BLaER1 treated with 17β-estradiol and CSF1 and Interleukin-3, amounts not matched to agents 10 nM and 100 nM (cell line): ENCODE results near the gene TOMM40.
A peak's percentile ranks its signal among the peaks of the same experiment; 100 is the strongest.
"Not testable (repeated sequence)": the region's sequence is repeated elsewhere in the genome, so short reads cannot be mapped to it uniquely, and the experiment has no call there.

Experiments
- H3K27ac ChIP-seq, 11 experiments: shearing (Covaris generic); formaldehyde crosslinking; 2 replicates each; pipeline ENCODE4 v1.8.1; 2022
- H3K27me3 ChIP-seq, 11 experiments: shearing (Covaris generic); formaldehyde crosslinking; 2 replicates each; pipeline ENCODE4 v1.8.1; 2022
- H3K36me3 ChIP-seq, 11 experiments: shearing (Covaris generic); formaldehyde crosslinking; 2 replicates each; pipeline ENCODE4 v1.8.1; 2022
- H3K4me1 ChIP-seq, 10 experiments: shearing (Covaris generic); formaldehyde crosslinking; 2 replicates each; pipeline ENCODE4 v1.8.1; 2022
- H3K4me2 ChIP-seq, 11 experiments: shearing (Covaris generic); formaldehyde crosslinking; 2 replicates each; pipeline ENCODE4 v1.8.1; 2022
- H3K4me3 ChIP-seq, 10 experiments: shearing (Covaris generic); formaldehyde crosslinking; 2 replicates each; pipeline ENCODE4 v1.8.1; 2022
- H3K9ac ChIP-seq, 11 experiments: shearing (Covaris generic); formaldehyde crosslinking; 2 replicates each; pipeline ENCODE4 v1.8.1; 2022
- H3K9me3 ChIP-seq, 11 experiments: shearing (Covaris generic); formaldehyde crosslinking; replicated peaks in 1 of 11; 2 replicates each; pipeline ENCODE4 v1.8.1; 2022
- H4K20me1 ChIP-seq, 11 experiments: shearing (Covaris generic); formaldehyde crosslinking; 2 replicates each; pipeline ENCODE4 v1.8.1; 2022
- Cebpa-rat ChIP-seq, 11 experiments: shearing (Covaris generic); IDR thresholded peaks; 2 replicates each; pipeline ENCODE4 v1.8.1; 2022

The TOMM40 gene

GRCh38 chr19:44875666-44876451, 15.2 kb upstream of the TOMM40 start:
- Histone ChIP-seq H3K4me1 (peaks cover 28 to 64% (median 47%) of the 10 kb centered on the region in 10 experiments), H4K20me1 (peaks cover 0 to 58% (median 3%) of the 10 kb centered on the region in 11 experiments; a peak in 10 of 22 replicates), H3K4me3 (no peak overlapping the region), H3K27ac (peak overlapping the region in 2 of 11 experiments; percentile 2 to 12; a peak in 3 of 22 replicates), H3K27me3 (no peaks in the 10 kb centered on the region), H3K4me2 (peak overlapping the region in 4 of 11 experiments; percentile 32 to 69 (median 67); a peak in 2 of 22 replicates), H3K9me3 (no peaks in the 10 kb centered on the region), H3K9ac (peak overlapping the region in 2 of 11 experiments; percentile 5 to 58; a peak in 3 of 22 replicates), H3K36me3 (peaks cover 73 to 98% (median 89%) of the 10 kb centered on the region in 11 experiments)
- no peak for TF ChIP-seq Cebpa-rat (IDR thresholded peaks at IDR 0.05)

- TF ChIP-seq Cebpa-rat (IDR thresholded peaks at IDR 0.05), result no peak
- H3K27ac ChIP-seq, result peak overlapping the region in 7 of 11 experiments; percentile 12 to 38 (median 25); a peak in 9 of 22 replicates
- H3K4me3 ChIP-seq, result no peak overlapping the region
- peaks cover 61 to 98% (median 77%) of the 10 kb centered on the region in 11 experiments for H3K36me3 ChIP-seq
- peaks cover 18 to 53% (median 46%) of the 10 kb centered on the region in 10 experiments for H3K4me1 ChIP-seq
- peak overlapping the region; percentile 16 to 69 (median 56) for H3K4me2 ChIP-seq
- no peaks in the 10 kb centered on the region for H3K27me3 ChIP-seq
- H3K9ac ChIP-seq, result peak overlapping the region in 9 of 11 experiments; percentile 5 to 58 (median 31); a peak in 15 of 22 replicates
- peaks cover 0 to 56% (median 0%) of the 10 kb centered on the region in 11 experiments; a peak in 9 of 22 replicates for H4K20me1 ChIP-seq
- no peaks in the 10 kb centered on the region for H3K9me3 ChIP-seq
Measured at GRCh38 chr19:44876930-44877535, 14.0 kb upstream of the TOMM40 start.

GRCh38 chr19:44878120-44878865, 12.8 kb upstream of the TOMM40 start:
- Histone ChIP-seq H3K9me3 (no peaks in the 10 kb centered on the region), H3K36me3 (peaks cover 53 to 98% (median 67%) of the 10 kb centered on the region in 11 experiments), H3K4me2 (peak overlapping the region in 2 of 11 experiments; percentile 35 to 47; a peak in 2 of 22 replicates), H3K27ac (peak overlapping the region in 2 of 11 experiments; percentile 17 to 36; a peak in 3 of 22 replicates), H3K4me3 (no peak overlapping the region), H3K4me1 (peaks cover 18 to 44% (median 35%) of the 10 kb centered on the region in 10 experiments), H3K9ac (peak overlapping the region in 4 of 11 experiments; percentile 13 to 50 (median 28); a peak in 2 of 22 replicates), H3K27me3 (no peaks in the 10 kb centered on the region), H4K20me1 (peaks cover 0 to 56% (median 0%) of the 10 kb centered on the region in 11 experiments; a peak in 8 of 22 replicates)
- TF ChIP-seq Cebpa-rat (IDR thresholded peaks at IDR 0.05), result no peak

GRCh38 chr19:44879309-44880065, 11.6 kb upstream of the TOMM40 start:
- no peak for TF ChIP-seq Cebpa-rat (IDR thresholded peaks at IDR 0.05)
- no peaks in the 10 kb centered on the region for H3K9me3 ChIP-seq
- H3K27me3 ChIP-seq, result no peaks in the 10 kb centered on the region
- no peak overlapping the region for H3K4me3 ChIP-seq
- peaks cover 18 to 41% (median 32%) of the 10 kb centered on the region in 10 experiments for H3K4me1 ChIP-seq
- H3K9ac ChIP-seq, result peak overlapping the region in 8 of 11 experiments; percentile 11 to 52 (median 28); a peak in 10 of 22 replicates
- peaks cover 0 to 51% (median 0%) of the 10 kb centered on the region in 11 experiments; a peak in 8 of 22 replicates for H4K20me1 ChIP-seq
- H3K4me2 ChIP-seq, result peak overlapping the region in 8 of 11 experiments; percentile 9 to 53 (median 40); a peak in 11 of 22 replicates
- H3K27ac ChIP-seq, result peak overlapping the region in 7 of 11 experiments; percentile 16 to 36 (median 24); a peak in 9 of 22 replicates
- peaks cover 50 to 98% (median 64%) of the 10 kb centered on the region in 11 experiments for H3K36me3 ChIP-seq

GRCh38 chr19:44882063-44882462, 9.0 kb upstream of the TOMM40 start:
- H3K4me2 ChIP-seq, result no peak overlapping the region
- no peak for TF ChIP-seq Cebpa-rat (IDR thresholded peaks at IDR 0.05)
- H4K20me1 ChIP-seq, result peaks cover 0 to 25% (median 0%) of the 10 kb centered on the region in 11 experiments; a peak in 7 of 22 replicates
- H3K4me3 ChIP-seq, result no peak overlapping the region
- H3K9ac ChIP-seq, result no peak overlapping the region
- no peaks in the 10 kb centered on the region for H3K27me3 ChIP-seq
- H3K27ac ChIP-seq, result no peak overlapping the region
- no peaks in the 10 kb centered on the region for H3K9me3 ChIP-seq
- H3K4me1 ChIP-seq, result peaks cover 6 to 24% (median 20%) of the 10 kb centered on the region in 10 experiments
- H3K36me3 ChIP-seq, result peaks cover 43 to 98% (median 61%) of the 10 kb centered on the region in 11 experiments

DNA sequence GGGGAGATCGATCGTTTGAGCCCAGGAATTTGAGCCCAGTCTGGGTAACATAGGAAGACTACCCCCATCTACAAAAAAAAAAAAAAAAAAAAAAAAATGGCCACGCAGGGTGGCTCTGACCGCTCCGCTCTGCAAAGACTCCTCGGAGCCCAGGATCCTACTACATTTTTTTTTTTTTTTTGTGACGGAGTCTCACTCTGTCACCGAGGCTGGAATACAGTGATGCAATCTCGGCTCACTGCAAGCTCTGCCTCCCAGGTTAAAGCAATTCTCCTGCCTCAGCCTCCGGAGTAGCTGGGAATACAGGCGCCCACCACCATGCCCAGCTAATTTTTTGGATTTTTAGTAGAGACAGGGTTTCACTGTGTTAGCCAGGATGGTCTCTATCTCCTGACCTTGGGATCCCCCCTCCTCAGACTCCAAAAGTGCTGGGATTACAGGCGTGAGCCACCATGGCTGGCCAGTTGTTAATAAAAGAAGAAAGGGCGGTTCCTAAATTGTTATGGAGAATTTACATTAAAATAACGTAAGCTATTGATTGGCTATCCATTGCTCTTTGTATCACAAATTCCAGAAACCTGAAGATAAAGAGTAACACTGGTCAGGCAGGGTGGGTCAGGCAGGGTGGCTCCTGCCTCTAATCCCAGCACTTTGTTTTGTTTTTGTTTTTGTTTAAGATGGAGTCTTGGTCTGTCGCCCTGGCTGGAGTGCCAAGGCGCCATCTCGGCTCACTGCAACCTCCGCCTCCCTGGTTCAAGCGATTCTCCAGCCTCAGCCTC, 8.2 kb upstream of the TOMM40 start:
- H3K4me3 ChIP-seq, H3K9me3 ChIP-seq, H3K27ac ChIP-seq, H3K4me2 ChIP-seq, H3K27me3 ChIP-seq, H3K9ac ChIP-seq: not testable (repeated sequence)
- Histone ChIP-seq H3K4me1 (peaks cover 0 to 18% (median 13%) of the 10 kb centered on the region in 10 experiments; a peak in 13 of 20 replicates), H4K20me1 (peaks cover 0 to 18% (median 0%) of the 10 kb centered on the region in 11 experiments; a peak in 4 of 22 replicates), H3K36me3 (peaks cover 41 to 98% (median 61%) of the 10 kb centered on the region in 11 experiments)

DNA sequence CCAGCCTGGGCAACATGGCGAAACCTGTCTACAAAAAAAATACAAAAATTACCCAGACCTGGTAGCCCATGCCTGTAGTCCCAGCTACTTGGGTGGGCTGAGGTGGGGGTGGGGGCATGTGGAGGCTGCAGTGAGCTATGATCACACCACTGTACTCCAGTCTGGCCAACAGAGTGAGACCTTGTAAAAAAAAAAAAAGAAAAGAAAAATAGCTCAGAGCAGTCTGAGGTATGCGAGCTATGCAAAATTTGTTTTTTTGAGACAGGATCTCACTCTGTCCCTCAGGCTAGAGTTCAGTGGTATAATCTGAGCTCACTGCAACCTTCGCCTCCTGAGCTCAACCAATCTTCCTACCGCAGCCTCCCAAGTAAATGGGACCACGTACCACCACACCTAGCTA, 7.1 kb upstream of the TOMM40 start:
- H3K9me3 ChIP-seq, result no peaks in the 10 kb centered on the region
- no peak overlapping the region for H3K9ac ChIP-seq
- H3K27ac ChIP-seq, result no peak overlapping the region
- H3K4me3 ChIP-seq, result no peak overlapping the region
- no peak overlapping the region for H3K4me2 ChIP-seq
- H3K36me3 ChIP-seq, result peaks cover 43 to 98% (median 61%) of the 10 kb centered on the region in 11 experiments
- no peaks in the 10 kb centered on the region for H3K27me3 ChIP-seq
- peaks cover 0 to 9% (median 0%) of the 10 kb centered on the region in 11 experiments; a peak in 4 of 22 replicates for H4K20me1 ChIP-seq
- TF ChIP-seq Cebpa-rat (IDR thresholded peaks at IDR 0.05), result no peak
- peaks cover 2 to 10% (median 9%) of the 10 kb centered on the region in 10 experiments; a peak in 15 of 20 replicates for H3K4me1 ChIP-seq
